Mesendoderm (in vitro differentiated cells): ENCODE data around the gene LYPLA2.
A peak's percentile ranks its signal among the peaks of the same experiment; 100 is the strongest.

ENCODE experiments used
- DNase-seq: peaks from one replicate; pipeline ENCODE4 v3.0.0; 2013
- H2AK5ac ChIP-seq: 2 replicates; pipeline ENCODE4 v1.6.1; 2013; ENCODE audit warnings: low read length, inconsistent platforms
- H2BK120ac ChIP-seq: 2 replicates; pipeline ENCODE4 v1.6.1; 2013; ENCODE audit warnings: low read depth, mild to moderate bottlenecking, low read length, moderate library complexity, mixed read lengths
- H2BK15ac ChIP-seq: replicated peaks from 2 replicates; pipeline ENCODE4 v1.6.1; 2013; ENCODE audit warnings: low read depth, mild to moderate bottlenecking, moderate library complexity
- H2BK5ac ChIP-seq: 2 replicates; pipeline ENCODE4 v1.6.1; 2013; ENCODE audit warnings: low read length, inconsistent platforms
- H3K18ac ChIP-seq: 2 replicates; pipeline ENCODE4 v1.6.1; 2013; ENCODE audit warnings: mild to moderate bottlenecking, low read length, mixed read lengths
- H3K23ac ChIP-seq: one replicate; pipeline ENCODE4 v1.6.1; 2013; ENCODE audit warnings: low read length
- H3K27ac ChIP-seq: 2 replicates; pipeline ENCODE4 v1.5.1; 2013; ENCODE audit warnings: low read depth, mild to moderate bottlenecking, inconsistent platforms, low read length, moderate library complexity
- H3K27me3 ChIP-seq: 2 replicates; pipeline ENCODE4 v1.6.1; 2013; ENCODE audit warnings: low read length, control low read depth, mild to moderate bottlenecking, inconsistent platforms; ENCODE audit not compliant: insufficient read depth, poor library complexity
- H3K36me3 ChIP-seq: 2 replicates; pipeline ENCODE4 v1.6.1; 2013; ENCODE audit warnings: low read length, inconsistent platforms; ENCODE audit not compliant: control insufficient read depth, insufficient read depth
- H3K4ac ChIP-seq: one replicate; pipeline ENCODE4 v1.6.1; 2013; ENCODE audit warnings: low read depth, mild to moderate bottlenecking, low read length, moderate library complexity
- H3K4me1 ChIP-seq: 2 replicates; pipeline ENCODE4 v1.6.1; 2013; ENCODE audit warnings: low read depth, low read length, inconsistent platforms; ENCODE audit not compliant: control insufficient read depth
- H3K4me2 ChIP-seq: 2 replicates; pipeline ENCODE4 v1.6.1; 2013; ENCODE audit warnings: low read length
- H3K4me3 ChIP-seq: 2 replicates; pipeline ENCODE4 v1.5.1; 2013; ENCODE audit warnings: mild to moderate bottlenecking, low read length
- H3K56ac ChIP-seq: one replicate; pipeline ENCODE4 v1.6.1; 2013; ENCODE audit warnings: low read length
- H3K79me1 ChIP-seq: 2 replicates; pipeline ENCODE4 v1.6.1; 2013; ENCODE audit warnings: low read length, inconsistent platforms
- H3K79me2 ChIP-seq: 2 replicates; pipeline ENCODE4 v1.6.1; 2013; ENCODE audit warnings: mild to moderate bottlenecking, low read length; ENCODE audit not compliant: control insufficient read depth, insufficient read depth
- H3K9ac ChIP-seq: 2 replicates; pipeline ENCODE4 v1.6.1; 2013; ENCODE audit warnings: low read length, inconsistent platforms
- H4K5ac ChIP-seq: one replicate; pipeline ENCODE4 v1.6.1; 2013; ENCODE audit warnings: low read length
- H4K8ac ChIP-seq: one replicate; pipeline ENCODE4 v1.6.1; 2013; ENCODE audit warnings: low read depth, mild to moderate bottlenecking, control low read depth, low read length, moderate library complexity
- WGBS: extraction: QIAGEN DNeasy Blood & Tissue Kit; methylation state at CpG from one replicate; pipeline ENCODE4 v1.1.7; 2013; ENCODE audit warnings: low lambda C conversion rate, missing lambda C conversion rate; ENCODE audit not compliant: insufficient coverage; ENCODE audit errors: extremely low coverage; 5-methylcytosine and 5-hydroxymethylcytosine counted together

The LYPLA2 gene

GRCh38 chr1:23797478-23798448 lies 6.8 kb downstream of the LYPLA2 start:
- Histone ChIP-seq H2BK15ac (no peak overlapping the region), H2AK5ac (no peak overlapping the region), H3K27ac (no peak overlapping the region), H3K79me2 (peaks cover 6% of the 10 kb centered on the region), H3K56ac (no peak overlapping the region), H4K5ac (no peak overlapping the region), H3K4me3 (no peak overlapping the region), H4K8ac (no peak overlapping the region), H3K4ac (no peak overlapping the region), H2BK120ac (no peak overlapping the region), H3K18ac (no peak overlapping the region), H3K4me1 (peaks cover 1% of the 10 kb centered on the region), H3K4me2 (no peak overlapping the region), H3K79me1 (peaks cover 3% of the 10 kb centered on the region), H2BK5ac (no peak overlapping the region), H3K36me3 (peaks cover 5% of the 10 kb centered on the region), H3K23ac (no peak overlapping the region), H3K27me3 (no peaks in the 10 kb centered on the region), H3K9ac (no peak overlapping the region)
- no peak for DNase-seq
- WGBS: no CpG with 5 or more reads among the region's 20 CpGs

GRCh38 chr1:23798662-23799142 lies 7.8 kb downstream of the LYPLA2 start:
- no peaks in the 10 kb centered on the region for H3K27me3 ChIP-seq
- peak overlapping the region; percentile 11 for H3K56ac ChIP-seq
- no peak overlapping the region for H3K4ac ChIP-seq
- no peak overlapping the region for H2BK5ac ChIP-seq
- H3K23ac ChIP-seq: no peak overlapping the region
- no peak overlapping the region for H3K18ac ChIP-seq
- no peak overlapping the region for H2AK5ac ChIP-seq
- no peak overlapping the region for H4K8ac ChIP-seq
- H3K27ac ChIP-seq: no peak overlapping the region
- no peak overlapping the region for H2BK120ac ChIP-seq
- DNase-seq: peak; percentile 30
- peaks cover 2% of the 10 kb centered on the region for H3K36me3 ChIP-seq
- no peak overlapping the region for H3K9ac ChIP-seq
- no peaks in the 10 kb centered on the region for H3K79me1 ChIP-seq
- no peaks in the 10 kb centered on the region for H3K79me2 ChIP-seq
- H3K4me3 ChIP-seq: no peak overlapping the region
- H2BK15ac ChIP-seq: no peak overlapping the region
- WGBS: no CpG with 5 or more reads among the region's 12 CpGs
- peaks cover 1% of the 10 kb centered on the region for H3K4me1 ChIP-seq
- no peak overlapping the region for H4K5ac ChIP-seq
- no peak overlapping the region for H3K4me2 ChIP-seq

DNA sequence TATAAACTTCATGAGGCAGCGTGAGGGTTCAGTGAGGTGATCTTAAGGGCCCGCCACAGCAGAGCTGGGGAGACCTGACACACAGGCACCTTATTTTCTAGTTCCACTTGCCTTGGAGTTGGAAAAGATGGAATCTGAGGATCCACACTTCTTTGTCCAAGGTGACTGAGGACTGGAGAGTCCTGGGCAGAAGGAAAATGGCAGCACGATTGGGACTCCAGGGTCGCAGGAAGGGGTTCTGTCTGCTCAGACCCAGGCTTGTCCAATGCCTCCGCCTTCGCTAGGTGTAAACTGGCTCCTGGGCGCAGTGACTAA lies 8.3 kb downstream of the LYPLA2 start:
- Histone ChIP-seq H3K56ac (peak overlapping the region; percentile 47), H3K18ac (no peak overlapping the region), H3K79me2 (no peaks in the 10 kb centered on the region), H3K4me3 (no peak overlapping the region), H2BK15ac (no peak overlapping the region), H3K79me1 (no peaks in the 10 kb centered on the region), H3K36me3 (peaks cover 2% of the 10 kb centered on the region), H2AK5ac (no peak overlapping the region), H3K4me2 (peak overlapping the region; percentile 1), H3K4ac (no peak overlapping the region), H4K8ac (no peak overlapping the region), H2BK120ac (no peak overlapping the region), H3K4me1 (peaks cover 1% of the 10 kb centered on the region), H3K27ac (no peak overlapping the region), H3K27me3 (no peaks in the 10 kb centered on the region), H2BK5ac (no peak overlapping the region), H3K9ac (peak overlapping the region; percentile 99), H3K23ac (no peak overlapping the region), H4K5ac (no peak overlapping the region)
- no peak for DNase-seq
- no CpG with 5 or more reads among the region's 7 CpGs for WGBS

GRCh38 chr1:23799570-23800399 lies 8.8 kb downstream of the LYPLA2 start:
- Histone ChIP-seq H4K5ac (peak overlapping the region; percentile 30), H3K36me3 (peaks cover 2% of the 10 kb centered on the region), H3K9ac (peak overlapping the region; percentile 99), H2BK15ac (no peak overlapping the region), H3K79me2 (no peaks in the 10 kb centered on the region), H3K18ac (peak overlapping the region; percentile 91), H3K4ac (peak overlapping the region; percentile 66), H3K27me3 (no peaks in the 10 kb centered on the region), H2BK5ac (peak overlapping the region; percentile 65), H3K27ac (peak overlapping the region; percentile 88), H3K4me1 (peaks cover 1% of the 10 kb centered on the region), H3K4me3 (peak overlapping the region; percentile 98), H2AK5ac (peak overlapping the region; percentile 92), H3K23ac (peak overlapping the region; percentile 97), H4K8ac (no peak overlapping the region), H3K4me2 (peak overlapping the region; percentile 99), H3K79me1 (no peaks in the 10 kb centered on the region), H3K56ac (peak overlapping the region; percentile 100), H2BK120ac (peak overlapping the region; percentile 19)
- peak; percentile 93 for DNase-seq
- WGBS: no CpG with 5 or more reads among the region's 48 CpGs

GRCh38 chr1:23800400-23801337 lies 9.7 kb downstream of the LYPLA2 start, which contains the start of gene GALE:
TSS of gene GALE (minus strand) at chr1:23800754. CDS start at chr1:23799007, 1,747 bp downstream.
- Histone ChIP-seq H3K9ac (peak within 1 kb of the TSS; percentile 99), H3K4me1 (peaks cover 1% of the 10 kb centered on the region), H4K8ac (peak within 1 kb of the TSS; percentile 95), H2AK5ac (peak within 1 kb of the TSS; percentile 92), H3K4me2 (peak within 1 kb of the TSS; percentile 99), H3K4ac (peak within 1 kb of the TSS; percentile 87), H3K27ac (peak within 1 kb of the TSS; percentile 88), H4K5ac (peak within 1 kb of the TSS; percentile 30), H2BK120ac (peak within 1 kb of the TSS; percentile 19), H3K23ac (peak within 1 kb of the TSS; percentile 97), H2BK5ac (peak within 1 kb of the TSS; percentile 65), H3K79me2 (no peaks in the 10 kb centered on the region), H3K18ac (peak within 1 kb of the TSS; percentile 91), H3K79me1 (no peaks in the 10 kb centered on the region), H3K4me3 (peak within 1 kb of the TSS; percentile 98), H3K56ac (peak within 1 kb of the TSS; percentile 100), H3K36me3 (peaks cover 2% of the 10 kb centered on the region), H2BK15ac (no peak within 1 kb of the TSS), H3K27me3 (no peaks in the 10 kb centered on the region)
- WGBS: no CpG with 5 or more reads among the region's 82 CpGs
- DNase-seq: peak; percentile 89
